Stimulated activated CD4-positive, alpha-beta T cell treated with anti-CD3 and anti-CD28 coated beads, Interleukin-12 subunit alpha, Interleukin-12 subunit beta, amount 100 ng/mL, for 4 hours (primary cell): Measurements from ENCODE around the gene C11orf21.

Experiments
- DNase-seq: peaks from one replicate; pipeline ENCODE4 v3.0.0-alpha.2; 2020

The C11orf21 gene

DNA sequence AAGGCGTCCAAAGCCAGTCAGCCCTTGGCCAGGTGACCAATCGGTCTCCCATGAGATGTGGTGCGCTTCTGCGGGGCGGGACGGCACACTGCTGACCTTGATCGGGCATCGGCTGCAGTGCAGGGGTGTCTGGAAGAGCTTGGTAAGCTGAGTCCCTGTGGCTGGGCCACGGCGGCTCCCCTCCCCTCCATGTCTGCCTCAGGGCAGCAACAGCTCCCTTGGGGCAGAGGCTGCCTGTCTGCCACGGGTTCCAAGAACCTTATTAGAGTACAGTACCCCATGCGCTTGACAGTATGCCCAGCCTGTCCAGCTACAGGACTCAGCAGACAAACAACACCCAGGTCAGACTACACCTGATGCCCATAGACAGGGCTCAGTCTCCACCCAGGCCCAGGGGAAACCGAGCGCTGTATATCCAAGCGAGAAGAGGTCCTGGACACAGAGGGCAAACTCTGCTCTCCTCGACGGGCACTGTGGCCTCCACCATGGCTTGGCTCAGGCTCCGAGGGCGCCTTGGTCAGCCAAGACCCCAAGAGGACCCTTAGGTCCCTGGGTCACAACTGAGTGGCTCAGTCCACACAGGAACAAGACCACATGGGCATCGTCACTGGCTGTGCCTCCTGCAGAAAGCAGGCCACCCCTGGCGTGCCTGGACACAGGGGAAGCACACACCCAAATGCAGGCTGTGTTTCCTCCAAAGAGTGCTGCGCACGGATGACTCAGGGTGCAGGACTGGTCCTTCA lies 19.0 kb upstream of the C11orf21 start:
- no peak for DNase-seq

GRCh38 chr11:2319791-2320472 lies 18.2 kb upstream of the C11orf21 start:
- no peak for DNase-seq

GRCh38 chr11:2318707-2319106 lies 17.0 kb upstream of the C11orf21 start:
- DNase-seq, result no peak

GRCh38 chr11:2318123-2318522 lies 16.4 kb upstream of the C11orf21 start:
- DNase-seq, result no peak

GRCh38 chr11:2317354-2318050 lies 15.8 kb upstream of the C11orf21 start:
- DNase-seq, result no peak

DNA sequence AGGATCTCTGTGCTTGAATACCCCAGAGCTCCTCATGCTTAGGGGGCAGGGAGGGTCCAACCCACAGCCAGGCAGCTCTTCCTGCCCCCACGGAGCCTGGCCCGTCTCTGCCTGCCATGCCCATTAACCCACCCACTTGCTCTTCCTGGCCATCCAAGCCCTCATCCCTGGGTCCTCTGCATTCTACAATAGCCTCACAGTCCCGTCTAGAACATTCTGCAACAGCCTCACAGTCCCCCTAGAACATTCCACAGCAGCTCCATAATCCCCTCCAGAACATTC lies 15.2 kb upstream of the C11orf21 start:
- DNase-seq, result no peak

- DNase-seq, result no peak
Measured at GRCh38 chr11:2316169-2316962, 14.6 kb upstream of the C11orf21 start.

DNA sequence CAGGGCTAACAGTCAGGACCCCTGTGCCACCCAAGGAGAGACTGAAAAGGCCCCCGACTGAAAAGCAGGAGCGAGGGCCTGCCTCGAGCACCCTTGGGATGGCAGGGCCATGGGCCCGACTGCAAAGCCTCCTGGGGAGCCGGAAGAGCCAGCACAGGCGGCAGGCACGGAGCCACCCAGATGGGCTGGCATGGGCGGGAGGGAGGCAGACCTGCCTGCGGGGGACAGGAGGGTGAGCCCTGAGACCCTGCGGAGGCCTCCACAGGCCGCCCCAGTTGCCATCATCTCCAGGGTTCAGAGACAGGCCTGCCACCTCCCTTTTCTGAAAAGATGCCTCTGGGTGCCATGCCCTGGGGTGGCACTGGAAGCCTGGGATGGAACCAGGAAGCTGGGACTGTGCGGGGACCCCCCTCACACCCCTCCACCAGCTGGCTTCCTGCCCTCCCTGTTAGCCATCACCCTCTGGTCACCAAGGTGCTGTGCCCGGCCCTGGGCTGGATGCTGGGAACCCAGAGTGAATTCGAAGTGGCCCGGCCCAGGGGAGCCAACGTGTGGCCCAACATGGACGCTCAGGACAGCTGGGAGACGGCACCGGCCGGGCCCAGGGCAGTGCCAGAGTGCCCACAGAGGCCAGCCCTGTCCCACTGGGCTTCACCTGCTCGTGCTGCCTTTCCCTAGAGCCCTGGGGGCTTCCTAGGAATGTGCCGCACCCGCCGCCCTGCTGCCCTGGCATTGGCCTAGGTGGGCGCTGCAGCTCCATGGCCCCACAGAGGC lies 13.9 kb upstream of the C11orf21 start:
- no peak for DNase-seq

GRCh38 chr11:2314525-2315394 lies 13.0 kb upstream of the C11orf21 start:
- no peak for DNase-seq

- no peak for DNase-seq
Measured at GRCh38 chr11:2314136-2314524, 12.4 kb upstream of the C11orf21 start.

- no peak for DNase-seq
Measured at GRCh38 chr11:2313051-2313951, 11.6 kb upstream of the C11orf21 start.

GRCh38 chr11:2312232-2313042 lies 10.7 kb upstream of the C11orf21 start:
- DNase-seq, result no peak

DNA sequence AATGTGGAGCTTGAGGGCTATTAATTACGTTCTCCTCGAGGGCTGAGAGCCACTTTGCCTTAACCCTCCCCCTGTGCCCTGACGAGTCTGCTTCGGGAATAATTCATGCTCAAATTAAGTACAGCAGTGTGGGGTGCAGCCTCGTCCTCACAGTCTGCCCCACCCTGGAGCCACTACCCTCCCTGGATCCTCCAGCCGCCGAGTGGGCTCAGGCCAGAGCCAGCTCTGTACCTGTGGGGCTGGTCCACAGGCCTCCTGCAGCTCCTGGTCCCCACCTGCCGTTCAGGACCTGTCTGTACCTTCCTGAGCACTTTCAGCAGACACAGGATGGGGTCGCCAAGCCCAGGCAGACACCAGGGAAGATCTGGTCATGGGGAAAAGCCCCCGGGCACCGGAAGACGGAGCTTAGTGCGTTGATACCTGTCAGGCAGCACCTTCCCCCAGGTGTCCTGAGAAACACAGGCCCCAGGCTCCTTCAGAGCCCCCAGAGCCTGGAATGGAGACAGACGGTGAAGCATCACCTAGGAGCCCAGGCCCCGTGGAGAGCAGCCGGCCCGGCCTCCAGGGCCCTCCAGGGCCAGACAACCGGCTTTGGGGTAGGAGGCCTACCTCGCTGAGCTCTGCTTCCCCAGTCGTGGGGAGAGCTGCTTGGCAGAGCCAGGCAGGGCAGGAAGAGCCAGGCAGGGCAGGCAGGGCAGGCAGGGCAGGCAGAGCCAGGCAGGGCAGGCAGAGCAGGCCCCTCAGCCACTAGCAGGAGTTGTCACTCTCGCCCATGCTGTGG lies 9.8 kb upstream of the C11orf21 start:
- DNase-seq, result no peak

DNA sequence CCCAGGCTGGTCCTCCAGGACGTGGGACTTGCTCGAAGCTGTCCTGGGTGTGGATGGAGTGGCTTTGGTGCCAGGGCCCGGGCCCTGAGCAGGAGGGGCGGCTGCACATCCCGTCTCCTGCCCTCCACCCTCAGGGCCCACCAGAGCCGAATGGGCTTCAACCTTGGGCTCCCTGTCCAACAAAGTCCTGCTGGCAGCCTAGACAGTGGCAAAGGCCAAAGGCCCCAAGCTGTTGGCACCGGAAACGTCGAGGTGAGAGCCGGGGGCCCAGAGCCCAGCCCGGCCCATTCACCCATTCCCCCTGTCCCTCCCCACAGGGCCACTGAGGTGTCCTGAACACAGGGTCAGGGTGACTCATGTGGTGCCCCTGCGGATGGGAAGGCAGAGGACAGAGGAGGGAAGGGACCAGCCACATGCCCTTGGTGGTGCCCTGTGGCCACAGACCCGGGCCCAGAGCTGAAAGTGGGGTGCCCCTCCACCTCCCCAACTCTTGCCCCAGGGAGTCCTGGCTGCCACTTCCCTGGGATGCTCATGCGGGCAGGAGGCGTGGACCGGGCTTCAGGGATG lies 9.2 kb upstream of the C11orf21 start:
- no peak for DNase-seq

DNA sequence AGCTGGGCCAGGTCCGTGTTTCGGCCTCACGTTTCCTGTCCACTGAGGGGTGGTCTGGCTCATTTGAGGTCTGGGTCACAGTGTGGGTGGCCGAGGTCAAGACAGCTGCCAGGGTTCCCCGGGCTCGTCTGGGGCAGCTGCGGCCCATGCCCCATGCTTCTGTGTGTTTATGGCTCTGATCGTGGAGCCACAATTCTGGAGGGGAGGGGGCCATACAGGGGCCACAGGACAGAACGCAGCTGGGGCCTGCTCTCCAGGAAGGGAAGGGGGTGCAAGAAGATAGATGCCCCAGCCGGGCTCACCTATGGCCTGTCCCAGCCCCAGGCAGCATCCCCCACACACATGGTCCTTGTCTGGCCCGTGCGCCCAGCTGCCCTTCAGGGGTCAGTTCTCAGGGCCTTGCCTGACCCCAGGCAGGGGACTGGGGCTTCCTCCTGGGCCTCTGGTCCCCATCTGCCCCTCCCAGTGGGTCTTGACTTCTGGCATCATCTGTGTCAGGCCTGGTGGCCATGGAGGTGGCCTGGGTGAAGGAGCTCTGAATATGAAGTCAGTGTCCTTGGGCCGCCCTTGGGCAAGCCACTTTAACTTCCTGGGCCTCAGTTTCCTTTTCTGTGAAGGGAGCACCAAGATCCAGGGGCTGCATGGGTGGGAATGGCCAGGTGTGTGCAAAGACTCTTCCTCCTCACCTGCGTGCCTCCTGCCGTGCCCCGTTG lies 8.5 kb upstream of the C11orf21 start:
- DNase-seq, result no peak

DNA sequence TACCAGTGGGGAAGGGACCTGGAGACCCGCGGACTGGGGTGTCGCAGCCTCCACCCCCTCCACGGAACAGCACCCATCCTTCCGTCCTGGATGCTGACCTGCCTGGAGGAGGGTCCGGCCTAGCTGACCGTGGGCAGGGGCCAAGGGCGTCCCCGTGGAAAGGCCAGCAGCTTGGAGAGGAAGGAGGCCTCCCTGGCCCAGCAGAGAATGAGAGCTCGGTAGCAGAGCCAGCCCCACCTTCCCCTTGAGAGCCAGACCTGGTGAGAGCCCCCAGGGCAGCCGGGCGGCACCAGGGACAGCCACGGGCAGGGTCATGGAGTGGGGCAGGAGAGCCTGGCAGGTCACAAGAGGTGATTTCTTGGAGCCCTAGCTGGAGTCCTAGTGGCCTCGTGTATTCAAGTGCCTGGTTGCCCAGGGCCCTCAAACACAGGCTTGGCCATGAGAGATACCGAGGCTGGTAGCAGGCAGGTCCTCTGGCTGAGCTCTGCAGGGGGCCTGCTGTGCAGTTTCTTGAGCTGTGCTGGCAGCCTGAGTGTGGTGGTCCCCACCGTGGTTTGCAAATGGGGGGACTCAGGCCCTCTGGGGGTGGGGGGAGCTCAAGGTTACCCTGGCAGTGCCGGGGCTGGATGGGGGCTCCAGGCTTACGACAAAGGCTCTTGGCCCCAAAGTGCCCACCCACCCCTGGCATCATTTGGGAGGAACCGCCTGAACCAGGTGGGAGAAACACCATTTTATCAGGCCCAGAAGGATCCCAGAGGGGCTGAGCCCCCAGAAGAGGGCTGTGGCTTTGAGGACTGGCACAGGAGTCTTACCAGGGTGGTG lies 7.7 kb upstream of the C11orf21 start:
- DNase-seq, result no peak

GRCh38 chr11:2308713-2309112 lies 7.0 kb upstream of the C11orf21 start:
- no peak for DNase-seq
